ENCODE measurements around the gene OR8B8. TPM values are rescaled to one million over a fixed set of nuclear protein-coding genes. Genes with fewer than 3 reads are reported as not detected.

Gene OR8B8
- total RNA-seq, 1 experiment from 2014 or later: not detected

DNA sequence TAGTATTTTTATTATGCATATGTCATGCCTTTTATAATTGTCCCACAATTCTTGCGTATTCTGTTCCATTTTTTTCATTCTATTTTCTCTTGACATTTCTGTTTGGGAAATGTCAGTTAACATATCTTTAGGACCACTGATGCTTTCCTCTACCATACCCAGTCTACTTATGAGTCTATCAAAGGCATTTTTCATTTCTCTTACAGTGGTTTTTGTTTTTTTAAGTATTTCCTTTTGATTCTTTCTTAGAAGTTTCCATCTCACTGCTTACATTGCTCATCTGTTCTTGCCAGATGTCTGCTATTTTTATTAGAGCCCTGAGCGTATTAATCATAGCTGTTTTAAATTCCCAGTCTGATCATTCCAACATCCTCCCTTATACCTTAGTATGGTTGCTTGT lies 29.3 kb upstream of the OR8B8 start (continued):
- TF ChIP-seq, protein P1, sequence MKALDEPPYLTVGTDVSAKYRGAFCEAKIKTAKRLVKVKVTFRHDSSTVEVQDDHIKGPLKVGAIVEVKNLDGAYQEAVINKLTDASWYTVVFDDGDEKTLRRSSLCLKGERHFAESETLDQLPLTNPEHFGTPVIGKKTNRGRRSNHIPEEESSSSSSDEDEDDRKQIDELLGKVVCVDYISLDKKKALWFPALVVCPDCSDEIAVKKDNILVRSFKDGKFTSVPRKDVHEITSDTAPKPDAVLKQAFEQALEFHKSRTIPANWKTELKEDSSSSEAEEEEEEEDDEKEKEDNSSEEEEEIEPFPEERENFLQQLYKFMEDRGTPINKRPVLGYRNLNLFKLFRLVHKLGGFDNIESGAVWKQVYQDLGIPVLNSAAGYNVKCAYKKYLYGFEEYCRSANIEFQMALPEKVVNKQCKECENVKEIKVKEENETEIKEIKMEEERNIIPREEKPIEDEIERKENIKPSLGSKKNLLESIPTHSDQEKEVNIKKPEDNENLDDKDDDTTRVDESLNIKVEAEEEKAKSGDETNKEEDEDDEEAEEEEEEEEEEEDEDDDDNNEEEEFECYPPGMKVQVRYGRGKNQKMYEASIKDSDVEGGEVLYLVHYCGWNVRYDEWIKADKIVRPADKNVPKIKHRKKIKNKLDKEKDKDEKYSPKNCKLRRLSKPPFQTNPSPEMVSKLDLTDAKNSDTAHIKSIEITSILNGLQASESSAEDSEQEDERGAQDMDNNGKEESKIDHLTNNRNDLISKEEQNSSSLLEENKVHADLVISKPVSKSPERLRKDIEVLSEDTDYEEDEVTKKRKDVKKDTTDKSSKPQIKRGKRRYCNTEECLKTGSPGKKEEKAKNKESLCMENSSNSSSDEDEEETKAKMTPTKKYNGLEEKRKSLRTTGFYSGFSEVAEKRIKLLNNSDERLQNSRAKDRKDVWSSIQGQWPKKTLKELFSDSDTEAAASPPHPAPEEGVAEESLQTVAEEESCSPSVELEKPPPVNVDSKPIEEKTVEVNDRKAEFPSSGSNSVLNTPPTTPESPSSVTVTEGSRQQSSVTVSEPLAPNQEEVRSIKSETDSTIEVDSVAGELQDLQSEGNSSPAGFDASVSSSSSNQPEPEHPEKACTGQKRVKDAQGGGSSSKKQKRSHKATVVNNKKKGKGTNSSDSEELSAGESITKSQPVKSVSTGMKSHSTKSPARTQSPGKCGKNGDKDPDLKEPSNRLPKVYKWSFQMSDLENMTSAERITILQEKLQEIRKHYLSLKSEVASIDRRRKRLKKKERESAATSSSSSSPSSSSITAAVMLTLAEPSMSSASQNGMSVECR (CRISPR knock-in tag; IDR thresholded peaks at IDR 0.05; ENCODE audit: borderline replicate concordance): no peak

DNA sequence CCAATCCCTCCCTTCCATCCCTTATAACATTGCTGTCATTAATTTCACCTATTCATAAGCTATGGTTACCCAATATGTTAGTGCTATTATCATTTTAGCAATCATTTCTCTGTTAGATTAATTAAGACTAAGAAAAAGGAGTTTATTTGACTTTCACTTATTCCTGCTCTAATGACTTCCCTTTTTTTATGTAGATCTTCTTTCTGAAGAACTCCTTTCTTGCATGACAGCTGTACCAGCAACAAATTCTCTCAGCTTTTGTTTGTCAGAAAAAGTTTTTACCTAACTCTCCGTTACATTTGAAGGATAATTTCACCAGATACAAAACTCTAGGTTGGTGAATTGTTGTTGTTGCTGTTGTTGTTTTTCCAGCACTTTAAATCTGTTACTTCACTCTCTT lies 28.6 kb upstream of the OR8B8 start:
- Mint-ChIP-seq H3K27ac (no peak overlapping the region), H3K4me1 (peaks cover 25% of the 10 kb centered on the region), H3K36me3 (no peaks in the 10 kb centered on the region), H3K4me3 (no peak overlapping the region), H3K9me3 (no peaks in the 10 kb centered on the region), H3K27me3 (ENCODE audit: low read depth) (no peaks in the 10 kb centered on the region)
- ATAC-seq: no peak
- TF ChIP-seq TCF7 (CRISPR knock-in tag; IDR thresholded peaks at IDR 0.05; ENCODE audit: low read depth) (no peak), ATF1 (CRISPR knock-in tag; IDR thresholded peaks at IDR 0.05) (no peak), ZNF121 (CRISPR knock-in tag; IDR thresholded peaks at IDR 0.05) (no peak), TEAD4 (CRISPR knock-in tag; IDR thresholded peaks at IDR 0.05) (no peak), ELF4 (CRISPR knock-in tag; IDR thresholded peaks at IDR 0.05; ENCODE audit: low read depth) (no peak), SP1 (CRISPR knock-in tag; conservative IDR thresholded peaks at IDR 0.05) (no peak), ZNF317 (CRISPR knock-in tag; IDR thresholded peaks at IDR 0.05; ENCODE audit: borderline replicate concordance, low read depth) (no peak), GABPB1 (CRISPR knock-in tag; IDR thresholded peaks at IDR 0.05) (no peak)
- TF ChIP-seq, protein P2, sequence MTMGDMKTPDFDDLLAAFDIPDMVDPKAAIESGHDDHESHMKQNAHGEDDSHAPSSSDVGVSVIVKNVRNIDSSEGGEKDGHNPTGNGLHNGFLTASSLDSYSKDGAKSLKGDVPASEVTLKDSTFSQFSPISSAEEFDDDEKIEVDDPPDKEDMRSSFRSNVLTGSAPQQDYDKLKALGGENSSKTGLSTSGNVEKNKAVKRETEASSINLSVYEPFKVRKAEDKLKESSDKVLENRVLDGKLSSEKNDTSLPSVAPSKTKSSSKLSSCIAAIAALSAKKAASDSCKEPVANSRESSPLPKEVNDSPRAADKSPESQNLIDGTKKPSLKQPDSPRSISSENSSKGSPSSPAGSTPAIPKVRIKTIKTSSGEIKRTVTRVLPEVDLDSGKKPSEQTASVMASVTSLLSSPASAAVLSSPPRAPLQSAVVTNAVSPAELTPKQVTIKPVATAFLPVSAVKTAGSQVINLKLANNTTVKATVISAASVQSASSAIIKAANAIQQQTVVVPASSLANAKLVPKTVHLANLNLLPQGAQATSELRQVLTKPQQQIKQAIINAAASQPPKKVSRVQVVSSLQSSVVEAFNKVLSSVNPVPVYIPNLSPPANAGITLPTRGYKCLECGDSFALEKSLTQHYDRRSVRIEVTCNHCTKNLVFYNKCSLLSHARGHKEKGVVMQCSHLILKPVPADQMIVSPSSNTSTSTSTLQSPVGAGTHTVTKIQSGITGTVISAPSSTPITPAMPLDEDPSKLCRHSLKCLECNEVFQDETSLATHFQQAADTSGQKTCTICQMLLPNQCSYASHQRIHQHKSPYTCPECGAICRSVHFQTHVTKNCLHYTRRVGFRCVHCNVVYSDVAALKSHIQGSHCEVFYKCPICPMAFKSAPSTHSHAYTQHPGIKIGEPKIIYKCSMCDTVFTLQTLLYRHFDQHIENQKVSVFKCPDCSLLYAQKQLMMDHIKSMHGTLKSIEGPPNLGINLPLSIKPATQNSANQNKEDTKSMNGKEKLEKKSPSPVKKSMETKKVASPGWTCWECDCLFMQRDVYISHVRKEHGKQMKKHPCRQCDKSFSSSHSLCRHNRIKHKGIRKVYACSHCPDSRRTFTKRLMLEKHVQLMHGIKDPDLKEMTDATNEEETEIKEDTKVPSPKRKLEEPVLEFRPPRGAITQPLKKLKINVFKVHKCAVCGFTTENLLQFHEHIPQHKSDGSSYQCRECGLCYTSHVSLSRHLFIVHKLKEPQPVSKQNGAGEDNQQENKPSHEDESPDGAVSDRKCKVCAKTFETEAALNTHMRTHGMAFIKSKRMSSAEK (CRISPR knock-in tag; IDR thresholded peaks at IDR 0.05; ENCODE audit: borderline replicate concordance): no peak
- ChIA-PET CTCF (interaction anchor here (0.8 kb wide), 1 partner anchor 112 kb away, joined by 3 read pairs; no protein-coding TSS in a partner anchor), POLR2A (no interaction called here)
- no peak for DNase-seq (ENCODE audit: low spot score)

DNA sequence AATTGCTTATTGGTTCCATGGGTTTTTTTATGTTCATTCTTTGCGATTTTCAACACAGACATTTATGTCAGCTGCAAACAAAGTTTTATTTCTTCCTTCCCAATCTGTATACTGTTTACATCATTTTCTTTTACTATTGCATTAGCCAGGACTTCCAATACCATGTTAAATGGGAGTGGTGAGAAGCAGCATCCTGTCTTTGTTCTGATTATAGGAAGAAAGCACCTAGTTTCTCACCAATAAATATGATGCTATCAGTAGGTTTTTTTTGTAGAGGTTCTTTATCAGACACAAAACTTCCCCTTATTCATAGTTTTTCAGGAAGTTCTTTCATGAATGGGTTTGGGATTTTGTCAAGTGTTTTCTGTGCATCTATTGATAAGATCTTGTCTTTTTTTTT lies 28.0 kb upstream of the OR8B8 start:
- DNase-seq (ENCODE audit: low spot score): no peak
- TF ChIP-seq EMX1 (CRISPR knock-in tag; IDR thresholded peaks at IDR 0.05) (no peak), ESRRA (CRISPR knock-in tag; IDR thresholded peaks at IDR 0.05; ENCODE audit: borderline replicate concordance) (no peak), ATF1 (CRISPR knock-in tag; IDR thresholded peaks at IDR 0.05) (no peak), MYBL2 (CRISPR knock-in tag; IDR thresholded peaks at IDR 0.05) (no peak), CREB1 (CRISPR knock-in tag; IDR thresholded peaks at IDR 0.05) (no peak), ZNF317 (CRISPR knock-in tag; IDR thresholded peaks at IDR 0.05; ENCODE audit: borderline replicate concordance, low read depth) (no peak), TEAD4 (CRISPR knock-in tag; IDR thresholded peaks at IDR 0.05) (no peak)
- Mint-ChIP-seq H3K27me3 (ENCODE audit: low read depth) (no peaks in the 10 kb centered on the region), H3K36me3 (no peaks in the 10 kb centered on the region), H3K4me1 (peaks cover 25% of the 10 kb centered on the region), H3K9me3 (no peaks in the 10 kb centered on the region), H3K4me3 (no peak overlapping the region), H3K27ac (no peak overlapping the region)
- POLR2A ChIA-PET: no interaction called here
- ATAC-seq: no peak
- CTCF ChIA-PET: no interaction called here
